SK-N-SH treated with all-trans-retinoic acid at 6 μM for 48 hours (cell line): ENCODE measurements around the gene ARAP2.

Experiments used
- ATAC-seq: fragments of 200-7000 bp; cut with Tn5 transposase; 3 replicates; pipeline ENCODE4 v1.9.1; 2020; ENCODE audit warnings: mild to moderate bottlenecking, moderate library complexity
- ARNTL ChIP-seq: fragments of 450-650 bp; formaldehyde crosslinking; IDR thresholded peaks from 2 replicates; pipeline ENCODE4 v1.5.0; 2020; ENCODE audit warnings: low read depth, mild to moderate bottlenecking, moderate library complexity, borderline replicate concordance
- BACH2 ChIP-seq: fragments of 250-450 bp; sonication (Bioruptor Pico); IDR thresholded peaks from 2 replicates; pipeline ENCODE4 v1.9.0; 2021; ENCODE audit warnings: mild to moderate bottlenecking, borderline replicate concordance
- CREB5 ChIP-seq: fragments of 250-450 bp; sonication (Bioruptor Pico); IDR thresholded peaks from 2 replicates; pipeline ENCODE4 v1.5.1; 2020; ENCODE audit warnings: low read depth, mild to moderate bottlenecking, moderate library complexity
- CSRNP3 ChIP-seq: fragments of 250-450 bp; sonication (Bioruptor Pico); IDR thresholded peaks from 2 replicates; pipeline ENCODE4 v1.5.1; 2021; ENCODE audit warnings: mild to moderate bottlenecking, moderate library complexity
- GLIS3 ChIP-seq: fragments of 250-450 bp; sonication (Bioruptor Pico); IDR thresholded peaks from 2 replicates; pipeline ENCODE4 v1.5.0; 2020; ENCODE audit warnings: mild to moderate bottlenecking, moderate library complexity
- ISL1 ChIP-seq: fragments of 250-450 bp; sonication (Bioruptor Pico); IDR thresholded peaks from 2 replicates; pipeline ENCODE4 v2.1.2; 2022; ENCODE audit warnings: mild to moderate bottlenecking, moderate library complexity
- OSR1 ChIP-seq: fragments of 250-450 bp; sonication (Bioruptor Pico); IDR thresholded peaks from 2 replicates; pipeline ENCODE4 v1.8.0; 2022; ENCODE audit warnings: moderate library complexity, mild to moderate bottlenecking, inconsistent platforms
- PATZ1 ChIP-seq: fragments of 250-450 bp; sonication (Bioruptor Pico); IDR thresholded peaks from 2 replicates; pipeline ENCODE4 v1.8.0; 2020; ENCODE audit warnings: mild to moderate bottlenecking, moderate library complexity, borderline replicate concordance
- POU6F1 ChIP-seq: fragments of 250-450 bp; sonication (Bioruptor Pico); IDR thresholded peaks from 2 replicates; pipeline ENCODE4 v1.8.0; 2021; ENCODE audit warnings: low read depth, mild to moderate bottlenecking, moderate library complexity, borderline replicate concordance
- PPARA ChIP-seq: fragments of 250-450 bp; sonication (Bioruptor Pico); IDR thresholded peaks from 2 replicates; pipeline ENCODE4 v1.5.0; 2020; ENCODE audit warnings: mild to moderate bottlenecking, borderline replicate concordance
- RARB ChIP-seq: fragments of 250-450 bp; sonication (Bioruptor Pico); IDR thresholded peaks from 2 replicates; pipeline ENCODE4 v1.8.0; 2021; ENCODE audit warnings: mild to moderate bottlenecking, moderate library complexity
- SNAI2 ChIP-seq: fragments of 250-450 bp; sonication (Bioruptor Pico); IDR thresholded peaks from 2 replicates; pipeline ENCODE4 v1.5.0; 2020; ENCODE audit warnings: mild to moderate bottlenecking, moderate library complexity
- TCF4 ChIP-seq: fragments of 250-450 bp; sonication (Bioruptor Pico); IDR thresholded peaks from 2 replicates; pipeline ENCODE4 v1.8.0; 2021; ENCODE audit warnings: mild to moderate bottlenecking, moderate library complexity, borderline replicate concordance
- TOX ChIP-seq: fragments of 250-450 bp; sonication (Bioruptor Pico); IDR thresholded peaks from 2 replicates; pipeline ENCODE4 v1.8.0; 2021; ENCODE audit warnings: mild to moderate bottlenecking, moderate library complexity, borderline replicate concordance
- TSHZ2 ChIP-seq: fragments of 250-450 bp; sonication (Bioruptor Pico); IDR thresholded peaks from 2 replicates; pipeline ENCODE4 v1.5.0; 2020; ENCODE audit warnings: mild to moderate bottlenecking, moderate library complexity
- ZC3H10 ChIP-seq: fragments of 250-450 bp; sonication (Bioruptor Pico); IDR thresholded peaks from 2 replicates; pipeline ENCODE4 v1.5.1; 2021; ENCODE audit warnings: mild to moderate bottlenecking, moderate library complexity
- ZFP3 ChIP-seq: fragments of 250-450 bp; sonication (Bioruptor Pico); IDR thresholded peaks from 2 replicates; pipeline ENCODE4 v1.5.0; 2020; ENCODE audit warnings: mild to moderate bottlenecking, moderate library complexity
- ZFP30 ChIP-seq: fragments of 450-650 bp; formaldehyde crosslinking; IDR thresholded peaks from 2 replicates; pipeline ENCODE4 v1.5.0; 2022; ENCODE audit warnings: mild to moderate bottlenecking, moderate library complexity
- ZNF565 ChIP-seq: fragments of 450-650 bp; formaldehyde crosslinking; conservative IDR thresholded peaks from 2 replicates; pipeline ENCODE4 v1.5.0; 2020; ENCODE audit warnings: low read depth, mild to moderate bottlenecking, moderate library complexity
- ZNF70 ChIP-seq: fragments of 450-650 bp; formaldehyde crosslinking; IDR thresholded peaks from 2 replicates; pipeline ENCODE4 v1.5.0; 2020; ENCODE audit warnings: mild to moderate bottlenecking, moderate library complexity
- ZNF8 ChIP-seq: fragments of 450-650 bp; formaldehyde crosslinking; IDR thresholded peaks from 2 replicates; pipeline ENCODE4 v1.5.0; 2020; ENCODE audit warnings: mild to moderate bottlenecking, moderate library complexity

ARAP2 gene

GRCh38 chr4:36137336-36137735 lies 107.0 kb downstream of the ARAP2 start:
- no peak for TF ChIP-seq SNAI2 (CRISPR knock-in tag)
- TF ChIP-seq CSRNP3 (CRISPR knock-in tag): no peak
- no peak for TF ChIP-seq ISL1 (CRISPR knock-in tag)
- TF ChIP-seq ZFP30: no peak
- TF ChIP-seq ARNTL: no peak
- TF ChIP-seq RARB (CRISPR knock-in tag): no peak
- no peak for TF ChIP-seq GLIS3 (CRISPR knock-in tag)
- TF ChIP-seq CREB5 (CRISPR knock-in tag): no peak
- TF ChIP-seq ZNF565: no peak
- no peak for ATAC-seq

- ATAC-seq: no peak
- TF ChIP-seq ZNF70 (no peak), TOX (CRISPR knock-in tag) (no peak), PPARA (CRISPR knock-in tag) (no peak), ZFP30 (no peak), ZFP3 (CRISPR knock-in tag) (no peak), SNAI2 (CRISPR knock-in tag) (no peak), POU6F1 (CRISPR knock-in tag) (no peak), PATZ1 (CRISPR knock-in tag) (no peak), ZC3H10 (CRISPR knock-in tag) (no peak), TCF4 (CRISPR knock-in tag) (no peak), ZNF565 (no peak), CREB5 (CRISPR knock-in tag) (no peak), BACH2 (CRISPR knock-in tag) (no peak), TSHZ2 (no peak), ISL1 (CRISPR knock-in tag) (no peak), ZNF8 (CRISPR knock-in tag) (no peak), OSR1 (CRISPR knock-in tag) (no peak), RARB (CRISPR knock-in tag) (no peak)
Observed at GRCh38 chr4:36133658-36134057, 110.7 kb downstream of the ARAP2 start.

GRCh38 chr4:36133086-36133485 lies 111.2 kb downstream of the ARAP2 start:
- no peak for ATAC-seq
- TF ChIP-seq PATZ1 (CRISPR knock-in tag): no peak
- TF ChIP-seq POU6F1 (CRISPR knock-in tag): no peak
- TF ChIP-seq ARNTL: no peak
- no peak for TF ChIP-seq ZFP3 (CRISPR knock-in tag)
- TF ChIP-seq TSHZ2: no peak
